A549 (cell line): ENCODE results near the gene CADM2. TPM values are rescaled to one million over a fixed set of nuclear protein-coding genes. Genes with fewer than 3 reads are reported as not detected.
A peak's percentile ranks its signal among the peaks of the same experiment; 100 is the strongest.

ENCODE experiments used
- ATAC-seq, 2 experiments: fragments of 200-7000 bp in 1 of 2; fragments of >200 bp in 1 of 2; cut with Nextera tagmentation in 1 of 2; cut with Tn5 transposase in 1 of 2; 3 replicates each; pipeline versions ENCODE4 v1.8.0 to v1.9.1; 2018 to 2020; ENCODE audit warnings: mild to moderate bottlenecking in 1 of 2, moderate library complexity in 1 of 2
- CTCF ChIA-PET: fragments of 300-600 bp; sonication (Branson Sonifier 250); formaldehyde crosslinking; extraction: SDS; loops from one replicate; lab custom pipeline; 2021; ENCODE audit warnings: antibody characterized with exemption, inconsistent platforms; lab: Yijun Ruan, JAX
- POLR2A ChIA-PET: fragments of 350-600 bp; formaldehyde crosslinking; extraction: SDS; loops from one replicate; lab custom pipeline; 2021; ENCODE audit warnings: antibody characterized with exemption, inconsistent platforms; lab: Yijun Ruan, JAX
- DNase-seq, 2 experiments: peaks; one replicate each; pipeline versions ENCODE4 v3.0.0 to v3.0.0-alpha.2; 2011 to 2016; ENCODE audit warnings: low read depth in 1 of 2, low spot score in 1 of 2
- FAIRE-seq: peaks from 2 replicates; lab custom pipeline; 2011; peaks lifted over from hg19 to GRCh38; lab: Jason Lieb, UNC
- H3K27ac ChIP-seq, 2 experiments: fragments of >200 bp; sonication (Bioruptor Twin); formaldehyde crosslinking; 3 replicates each; pipeline ENCODE4 v1.5.1; 2016 to 2017
- H3K4me1 ChIP-seq: fragments of >200 bp; sonication (Bioruptor Twin); formaldehyde crosslinking; 3 replicates; pipeline ENCODE4 v1.6.1; 2016
- H3K4me2 ChIP-seq: fragments of >200 bp; sonication (Bioruptor Twin); formaldehyde crosslinking; 3 replicates; pipeline ENCODE4 v1.6.1; 2016
- H3K4me3 ChIP-seq: fragments of >200 bp; sonication (Bioruptor Twin); formaldehyde crosslinking; 3 replicates; pipeline ENCODE4 v1.5.1; 2016
- H3K9me3 ChIP-seq: fragments of >200 bp; sonication (Bioruptor Twin); formaldehyde crosslinking; 3 replicates; pipeline ENCODE4 v1.6.1; 2016
- CBX2 ChIP-seq: fragments of 200-600 bp; sonication (generic); IDR thresholded peaks from 2 replicates; pipeline ENCODE4 v1.6.1; 2016; ENCODE audit warnings: low read depth, mild to moderate bottlenecking, borderline replicate concordance
- CTCF ChIP-seq: fragments of >200 bp; sonication (Bioruptor Twin); formaldehyde crosslinking; IDR thresholded peaks from 3 replicates; pipeline ENCODE4 v1.5.1; 2016
- ELK1 ChIP-seq: fragments of 150-350 bp; IDR thresholded peaks from 2 replicates; pipeline ENCODE4 v1.6.1; 2014; ENCODE audit warnings: low read depth, mild to moderate bottlenecking, low read length
- ESRRA ChIP-seq: fragments of 150-350 bp; IDR thresholded peaks from 2 replicates; pipeline ENCODE4 v1.6.1; 2014; ENCODE audit warnings: mild to moderate bottlenecking, low read length, borderline replicate concordance
- HDAC2 ChIP-seq: fragments of 200-600 bp; sonication (generic); IDR thresholded peaks from 2 replicates; pipeline ENCODE4 v1.6.1; 2016
- HES2 ChIP-seq: fragments of >200 bp; sonication (Bioruptor Twin); formaldehyde crosslinking; IDR thresholded peaks from 2 replicates; pipeline ENCODE4 v1.6.1; 2016
- HOXB13 ChIP-seq: fragments of 250-450 bp; sonication (Bioruptor Pico); IDR thresholded peaks from 2 replicates; pipeline ENCODE4 v1.5.0; 2020; ENCODE audit warnings: low read depth, mild to moderate bottlenecking, moderate library complexity
- JUN ChIP-seq, 2 experiments: fragments of >200 bp; sonication (Bioruptor Twin); formaldehyde crosslinking; IDR thresholded peaks; 2 replicates in 1 of 2; 3 replicates in 1 of 2; pipeline ENCODE4 v1.6.1; 2016 to 2017
- MAFK ChIP-seq: fragments of 450-650 bp; IDR thresholded peaks from 2 replicates; pipeline ENCODE4 v1.6.1; 2014; ENCODE audit not compliant: partially characterized antibody
- NFE2L2 ChIP-seq: fragments of 150-350 bp; conservative IDR thresholded peaks from 2 replicates; pipeline ENCODE4 v1.6.1; 2014; ENCODE audit warnings: low read length
- NPAS2 ChIP-seq: fragments of 250-450 bp; sonication (Bioruptor Pico); IDR thresholded peaks from 2 replicates; pipeline ENCODE4 v1.8.0; 2022; ENCODE audit warnings: mild to moderate bottlenecking, moderate library complexity, borderline replicate concordance
- RCOR1 ChIP-seq: fragments of 150-350 bp; IDR thresholded peaks from 2 replicates; pipeline ENCODE4 v1.6.1; 2014; ENCODE audit warnings: antibody characterized with exemption, low read length, low read depth
- REST ChIP-seq: fragments of 200-600 bp; sonication (generic); IDR thresholded peaks from 2 replicates; pipeline ENCODE4 v1.6.1; 2016; ENCODE audit warnings: antibody characterized with exemption, mild to moderate bottlenecking, moderate library complexity
- TFCP2L1 ChIP-seq: fragments of 250-450 bp; sonication (Bioruptor Pico); IDR thresholded peaks from 2 replicates; pipeline ENCODE4 v1.5.0; 2021; ENCODE audit warnings: mild to moderate bottlenecking
- TP53 ChIP-seq: fragments of 250-450 bp; sonication (Bioruptor Pico); IDR thresholded peaks from 2 replicates; pipeline ENCODE4 v1.5.0; 2021; ENCODE audit warnings: mild to moderate bottlenecking, moderate library complexity
- ZFP36 ChIP-seq: fragments of 450-650 bp; IDR thresholded peaks from 2 replicates; pipeline ENCODE4 v1.6.1; 2014; ENCODE audit warnings: borderline replicate concordance; ENCODE audit not compliant: partially characterized antibody
- ZSCAN20 ChIP-seq: fragments of 250-450 bp; sonication (Bioruptor Pico); IDR thresholded peaks from 2 replicates; pipeline ENCODE4 v1.8.0; 2022; ENCODE audit warnings: mild to moderate bottlenecking, moderate library complexity
- WGBS: methylation state at CpG from one replicate; pipeline ENCODE4 v1.1.6; 2017; ENCODE audit errors: missing lambda C conversion rate; 5-methylcytosine and 5-hydroxymethylcytosine counted together
- polyA plus RNA-seq, 4 experiments: library from polyadenylated mRNA; depleted of rRNA in 3 of 4; stranded (reverse); fragments of >200 nt; fragmentation: RNase III in 1 of 4; extraction: RNeasy Plus Mini Kit Qiagen cat#74134 plus additional on column Dnase treatment in 1 of 4; gene quantifications; 2 replicates in 3 of 4; 3 replicates in 1 of 4; pipeline ENCODE4 v1.2.3, GENCODE V29; 2011 to 2017

The CADM2 gene
- polyA plus RNA-seq, 2 of the 4 experiments (the other 2 are of a cell fraction): 0.05 to 0.71 TPM

GRCh38 chr3:84961521-84962255 is 2.9 kb downstream of the CADM2 start:
- FAIRE-seq (no peak), DNase-seq (no peak), ATAC-seq (no peak)
- CTCF ChIA-PET: no interaction called here
- Histone ChIP-seq H3K4me3 (no peak overlapping the region), H3K4me1 (peaks cover 6% of the 10 kb centered on the region; the same call in 1 of the 3 replicates), H3K27ac (no peak overlapping the region), H3K9me3 (no peaks in the 10 kb centered on the region), H3K4me2 (no peak overlapping the region)
- WGBS: 75% methylated on average over 23 of the region's 23 CpGs
- POLR2A ChIA-PET: no interaction called here
- TF ChIP-seq HES2 (no peak), HOXB13 (CRISPR knock-in tag) (no peak), TP53 (CRISPR knock-in tag) (no peak), NPAS2 (CRISPR knock-in tag) (no peak), ESRRA (no peak), REST (no peak), TFCP2L1 (CRISPR knock-in tag) (no peak), ELK1 (no peak), HDAC2 (no peak), CTCF (no peak), CBX2 (no peak), RCOR1 (no peak)

- Histone ChIP-seq H3K4me2 (no peak overlapping the region), H3K27ac (no peak overlapping the region), H3K4me1 (peaks cover 6% of the 10 kb centered on the region; the same call in 1 of the 3 replicates), H3K4me3 (no peak overlapping the region)
- TF ChIP-seq NFE2L2 (no peak), JUN (IDR thresholded peaks at IDR 0.05) (no peak), ZSCAN20 (CRISPR knock-in tag) (no peak), ZFP36 (no peak), MAFK (peak; percentile 65)
- TF ChIP-seq, all 56 proteins: peak for 1
- ATAC-seq (no peak), DNase-seq (no peak), FAIRE-seq (no peak)
- no peaks in the 10 kb centered on the region for H3K9me3 ChIP-seq
- POLR2A ChIA-PET: no interaction called here
- 85% methylated on average over 5 of the region's 5 CpGs for WGBS
- CTCF ChIA-PET: no interaction called here
These were observed 3.6 kb downstream of the CADM2 start for GRCh38 chr3:84962415-84962814.
